GM03348 (cell line): ENCODE results near the gene LENG1.

Source experiments
- DNase-seq: peaks from one replicate; pipeline ENCODE4 v3.0.0; 2012; ENCODE audit warnings: low spot score

LENG1 gene

GRCh38 chr19:54138489-54139256 lies 20.8 kb downstream of the LENG1 start:
- no peak for DNase-seq

- DNase-seq: peak; percentile 44
These were observed 21.6 kb downstream of the LENG1 start, which contains the start of gene CNOT3 for GRCh38 chr19:54137699-54138488. Gene CNOT3, plus strand, starts transcription at chr19:54137762. Its CDS starts 5,217 bp downstream, at chr19:54142979.

DNA sequence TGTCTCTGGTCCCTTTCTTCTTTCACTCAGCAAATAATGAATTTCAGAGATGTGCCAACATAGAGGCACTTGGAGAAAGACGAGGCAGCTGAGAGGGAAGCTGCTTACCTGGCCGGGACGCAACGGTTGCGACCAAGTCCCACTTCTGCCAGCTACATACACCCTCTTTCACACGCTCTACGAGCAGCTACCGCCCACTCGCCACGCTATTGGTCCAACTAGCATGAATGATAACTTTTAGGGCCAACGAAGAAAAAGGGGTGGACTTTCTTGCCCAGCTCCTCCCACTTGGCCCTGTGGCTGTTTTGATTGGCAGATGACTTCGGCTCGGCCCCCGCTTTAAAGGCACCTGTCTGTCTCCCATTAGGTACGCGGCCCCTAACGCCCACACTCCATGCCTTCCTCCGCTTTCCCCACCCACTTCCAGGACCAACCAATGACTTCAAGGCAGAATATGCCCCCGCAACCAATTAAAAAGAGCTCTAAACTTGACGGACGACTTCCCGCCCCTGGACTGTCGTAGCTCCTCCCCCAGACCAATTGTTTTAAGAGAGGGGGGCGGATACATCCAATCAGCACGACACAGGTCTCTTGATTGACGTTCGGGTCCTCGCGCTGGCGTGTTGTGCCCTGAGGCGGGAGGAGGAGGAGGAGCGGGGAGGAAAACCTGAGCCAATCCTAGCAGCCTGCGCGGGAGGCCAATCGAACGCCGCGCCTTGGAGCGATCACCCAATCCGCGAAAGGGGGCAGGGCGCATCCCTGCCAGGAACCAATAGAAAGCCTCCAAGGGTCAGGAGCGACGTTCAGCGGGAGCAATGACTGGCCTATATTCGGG lies 22.4 kb downstream of the LENG1 start:
- peak; percentile 98 for DNase-seq

GRCh38 chr19:54136086-54136863 lies 23.2 kb downstream of the LENG1 start:
- peak; percentile 35 for DNase-seq

GRCh38 chr19:54133957-54134590 lies 25.4 kb downstream of the LENG1 start:
- DNase-seq: no peak

DNA sequence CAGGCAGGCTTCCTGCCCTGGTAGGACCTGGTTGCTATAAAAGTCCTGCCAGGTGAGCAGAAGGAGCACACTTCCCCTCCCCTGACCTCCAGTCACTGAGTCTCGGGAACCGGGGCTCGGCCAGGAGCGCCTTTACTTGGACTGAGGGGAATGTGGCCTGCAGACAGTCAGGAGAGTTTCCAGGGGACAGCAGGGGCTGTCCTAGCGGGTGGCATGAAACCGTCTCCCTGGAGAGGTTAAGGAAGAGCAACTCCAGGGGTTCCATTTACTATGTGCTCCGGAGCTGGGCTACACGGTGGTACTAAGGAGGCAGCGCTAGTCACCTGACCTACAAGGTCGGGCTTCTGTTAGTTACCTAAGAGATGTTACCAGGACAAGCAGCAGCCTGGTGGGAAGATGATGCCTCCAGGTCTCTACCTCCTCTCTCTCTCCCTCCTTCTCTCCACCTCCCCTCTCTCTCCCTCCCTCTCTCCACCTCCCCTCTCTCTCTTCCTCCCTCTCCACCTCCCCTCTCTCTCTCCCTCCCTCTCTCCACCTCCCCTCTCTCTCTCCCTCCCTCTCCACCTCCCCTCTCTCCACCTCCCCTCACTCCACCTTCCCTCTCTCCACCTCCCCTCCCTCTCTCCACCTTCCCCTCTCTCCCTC lies 26.1 kb downstream of the LENG1 start:
- no peak for DNase-seq

- no peak for DNase-seq
These were observed 29.9 kb downstream of the LENG1 start for GRCh38 chr19:54129617-54129996.

- DNase-seq: no peak
These were observed 30.5 kb downstream of the LENG1 start for GRCh38 chr19:54128796-54129616.

- no peak for DNase-seq
These were observed 31.1 kb downstream of the LENG1 start for GRCh38 chr19:54128441-54128725.

GRCh38 chr19:54127688-54128440 lies 31.7 kb downstream of the LENG1 start:
- no peak for DNase-seq

- no peak for DNase-seq
These were observed 33.8 kb downstream of the LENG1 start for GRCh38 chr19:54125713-54126112.

DNA sequence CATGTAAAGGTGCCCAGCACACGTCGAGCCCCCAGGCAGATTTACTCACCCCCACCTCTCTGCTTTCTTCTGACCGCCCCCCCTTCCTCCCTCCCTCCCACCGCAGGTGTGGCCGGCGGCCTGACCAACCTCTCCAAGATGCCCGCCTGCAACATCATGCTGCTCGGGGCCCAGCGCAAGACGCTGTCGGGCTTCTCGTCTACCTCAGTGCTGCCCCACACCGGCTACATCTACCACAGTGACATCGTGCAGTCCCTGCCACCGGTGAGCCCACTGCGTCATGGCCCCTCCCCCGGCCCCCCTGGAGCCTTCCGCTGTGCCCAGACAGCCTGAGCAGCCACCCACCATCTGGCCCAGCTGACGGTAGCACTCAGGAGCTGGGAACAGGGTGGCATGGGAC lies 35.1 kb downstream of the LENG1 start:
- no peak for DNase-seq

GRCh38 chr19:54123682-54124081 lies 35.8 kb downstream of the LENG1 start:
- DNase-seq: no peak

GRCh38 chr19:54121259-54121658 lies 38.3 kb downstream of the LENG1 start:
- DNase-seq: no peak

DNA sequence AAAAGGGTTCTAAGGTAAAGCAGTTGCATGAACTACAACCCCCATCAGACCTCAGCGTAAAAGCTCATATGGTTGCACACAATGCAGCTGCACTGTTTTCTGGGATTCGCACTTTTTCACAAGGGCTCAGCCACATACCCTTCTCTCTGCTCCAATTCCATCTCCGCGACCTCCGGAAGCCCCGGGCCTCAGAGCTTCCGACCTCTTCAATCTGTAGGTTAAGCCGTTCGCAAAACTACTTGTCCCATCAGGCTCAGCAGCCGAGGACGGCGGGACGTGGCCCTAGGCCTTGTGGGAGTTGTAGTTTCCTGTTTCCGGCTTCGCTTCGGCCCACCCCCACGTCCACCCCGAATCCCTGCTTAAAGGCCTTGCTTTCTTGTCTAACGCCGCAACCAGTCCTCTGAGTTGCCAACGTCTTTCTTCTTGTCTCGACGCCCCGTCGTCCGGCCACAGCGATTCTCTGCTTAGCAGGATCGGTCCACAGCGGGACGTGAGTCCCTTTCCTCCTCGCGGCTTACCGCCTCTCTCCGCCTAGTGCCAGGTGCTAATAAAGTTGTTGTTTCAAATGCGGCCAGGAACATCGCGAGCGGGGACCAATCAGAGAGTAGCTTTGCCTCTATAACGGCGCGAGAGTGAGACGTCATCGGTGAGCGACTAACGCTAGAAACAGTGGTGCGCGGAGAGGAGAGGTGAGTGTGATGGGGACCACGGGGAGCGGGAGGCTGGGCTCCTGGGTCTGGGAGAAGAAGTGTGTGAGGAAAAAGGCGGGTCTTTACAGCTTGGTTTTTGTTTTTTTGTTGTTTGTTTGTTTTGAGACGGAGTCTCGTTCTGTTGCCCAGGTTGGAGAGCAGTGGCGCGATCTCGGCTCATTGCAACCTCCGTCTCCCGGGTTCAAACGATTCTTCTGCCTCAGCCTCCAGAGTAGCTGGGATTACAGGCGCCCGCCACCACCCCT lies 44.1 kb downstream of the LENG1 start, which contains the start of the genes PRPF31 and TFPT:
PRPF31 (plus strand) TSS at position 646 of the 955 bp plus-strand sequence. CDS start 2,525 bp downstream, outside the sequence.
TFPT (minus strand) TSS at position 549 of the 955 bp plus-strand sequence; CDS start at position 161, 388 bp downstream.
- peak; percentile 97 for DNase-seq

- DNase-seq: peak; percentile 42
These were observed 45.0 kb downstream of the LENG1 start for GRCh38 chr19:54114340-54115108.

- DNase-seq: no peak
These were observed 49.9 kb downstream of the LENG1 start for GRCh38 chr19:54109651-54110050.
